HepG2 (cell line): ENCODE measurements around the gene POU5F1. TPM values are rescaled to one million over a fixed set of nuclear protein-coding genes. Genes with fewer than 3 reads are reported as not detected.

Experiments
- CCAR2 ChIP-seq: fragments of 200-400 bp; formaldehyde crosslinking; optimal IDR thresholded peaks from 2 replicates; pipeline ENCODE3; 2018; ENCODE audit warnings: low read depth, mild to moderate bottlenecking, low read length, moderate library complexity
- ESRRA ChIP-seq: sonication (generic); formaldehyde crosslinking; IDR thresholded peaks from 2 replicates; pipeline ENCODE4 v1.5.1; 2020; ENCODE audit warnings: mild to moderate bottlenecking, low read depth, missing genetic modification reagents
- FOXP4 ChIP-seq: sonication (generic); formaldehyde crosslinking; IDR thresholded peaks from 2 replicates; pipeline ENCODE4 v1.4.0; 2020; ENCODE audit warnings: missing genetic modification reagents
- ISL2 ChIP-seq: sonication (generic); formaldehyde crosslinking; IDR thresholded peaks from 2 replicates; pipeline ENCODE4 v1.5.0; 2020; ENCODE audit warnings: missing genetic modification reagents
- MAX ChIP-seq: IDR thresholded peaks from 2 replicates; pipeline ENCODE4 v1.6.1; 2012; ENCODE audit warnings: inconsistent platforms
- NFIC ChIP-seq: IDR thresholded peaks from 2 replicates; pipeline ENCODE4 v1.6.1; 2012; ENCODE audit warnings: mild to moderate bottlenecking, low read length, inconsistent platforms
- PHF5A ChIP-seq: IDR thresholded peaks from one replicate; pipeline ENCODE4 v1.6.1; 2018; ENCODE audit warnings: low read depth, missing genetic modification reagents; ENCODE audit not compliant: unreplicated experiment
- SIN3A ChIP-seq: IDR thresholded peaks from 2 replicates; pipeline ENCODE4 v1.6.1; 2011; ENCODE audit warnings: low read depth, mild to moderate bottlenecking, control low read depth, low read length, borderline replicate concordance
- SMAD9 ChIP-seq: sonication (generic); formaldehyde crosslinking; IDR thresholded peaks from 2 replicates; pipeline ENCODE4 v1.5.1; 2020; ENCODE audit warnings: mild to moderate bottlenecking, missing genetic modification reagents
- SOX13 ChIP-seq, 3 experiments: fragments of 450-650 bp in 1 of 3; sonication (generic) in 1 of 3; formaldehyde crosslinking in 1 of 3; IDR thresholded peaks in 2 of 3; conservative IDR thresholded peaks in 1 of 3; 2 replicates each; pipeline versions ENCODE4 v1.5.0 to v1.6.1; 2016 to 2020; ENCODE audit warnings: antibody characterized with exemption in 1 of 3, mild to moderate bottlenecking in 1 of 3, missing compliant biosample characterization in 1 of 3, missing genetic modification reagents in 1 of 3, moderate library complexity in 1 of 3
- SP4 ChIP-seq: sonication (generic); formaldehyde crosslinking; IDR thresholded peaks from 2 replicates; pipeline ENCODE4 v1.8.1; 2023; ENCODE audit warnings: mild to moderate bottlenecking, missing genetic modification reagents
- TFAP4 ChIP-seq: sonication (generic); IDR thresholded peaks from 2 replicates; pipeline ENCODE4 v1.6.1; 2016; ENCODE audit warnings: low read depth, borderline replicate concordance
- ZBTB2 ChIP-seq: sonication (generic); formaldehyde crosslinking; IDR thresholded peaks from 2 replicates; pipeline ENCODE4 v1.8.0; 2022; ENCODE audit warnings: low read depth, missing genetic modification reagents
- ZNF414 ChIP-seq: sonication (generic); formaldehyde crosslinking; IDR thresholded peaks from 2 replicates; pipeline ENCODE4 v1.5.0; 2020; ENCODE audit warnings: missing genetic modification reagents
- ZNF629 ChIP-seq: sonication (generic); formaldehyde crosslinking; conservative IDR thresholded peaks from 2 replicates; pipeline ENCODE4 v1.5.0; 2020; ENCODE audit warnings: missing genetic modification reagents
- ZNF740 ChIP-seq: sonication (generic); formaldehyde crosslinking; IDR thresholded peaks from 2 replicates; pipeline ENCODE4 v1.4.0; 2020; ENCODE audit warnings: missing genetic modification reagents
- ZNF780A ChIP-seq: sonication (generic); formaldehyde crosslinking; IDR thresholded peaks from 2 replicates; pipeline ENCODE4 v1.8.0; 2022; ENCODE audit warnings: mild to moderate bottlenecking, missing genetic modification reagents, moderate library complexity
- polyA plus RNA-seq, 8 experiments: library from polyadenylated mRNA; depleted of rRNA in 3 of 8; stranded (reverse) in 7 of 8; unstranded in 1 of 8; fragments of >200 nt; fragmentation: Illumina TruSeq in 4 of 8; extraction: Trizol in 4 of 8; gene quantifications; 2 replicates each; pipeline versions ENCODE4 v1.2.1 to v1.2.3, GENCODE V29; 2011 to 2016; ENCODE audit warnings: low read depth in 4 of 8, missing spikeins in 1 of 8, mixed read lengths in 1 of 8; ENCODE audit not compliant: insufficient read depth in 1 of 8
- total RNA-seq, 5 experiments: library from RNA; depleted of rRNA; stranded (reverse); fragments of >200 nt; fragmentation: Illumina TruSeq; extraction: Trizol; gene quantifications; 2 replicates each; pipeline ENCODE4 v1.2.3, GENCODE V29; 2016; ENCODE audit warnings: low read depth in 1 of 5

The POU5F1 gene
- total and polyA plus RNA-seq, 2 of the 13 experiments (the other 11 are each of a cell fraction or from before 2014, with no cell fraction given) = 2.5 to 7.2 TPM

GRCh38 chr6:31203345-31203979 is 33.0 kb upstream of the POU5F1 start (continued):
- TF ChIP-seq ISL2 (CRISPR knock-in tag) (no peak), CCAR2 (no peak), MAX (no peak), ZNF780A (CRISPR knock-in tag) (no peak), ZNF740 (CRISPR knock-in tag) (no peak), FOXP4 (peak; percentile 65), ZNF414 (CRISPR knock-in tag) (no peak), ESRRA (CRISPR knock-in tag) (no peak), NFIC (0 out of 2 replicates have a peak, but pooled peaks have one; percentile 34), TFAP4 (no peak), SMAD9 (CRISPR knock-in tag) (no peak), SOX13 (IDR thresholded peaks at IDR 0.05) (0 out of 2 replicates have a peak, but pooled peaks have one; percentile 12), SOX13 (CRISPR knock-in tag; conservative IDR thresholded peaks at IDR 0.05 in 1 of 2, IDR thresholded peaks at IDR 0.05 in 1 of 2) (peak in 1 of 2 experiments; percentile 65; a peak in 1 of 4 replicates), SP4 (CRISPR knock-in tag) (no peak), ZBTB2 (no peak), SIN3A (no peak), ZNF629 (CRISPR knock-in tag) (no peak), PHF5A (CRISPR knock-in tag) (no peak)
